Measurements from ENCODE around the gene GPR141. TPM values are rescaled to one million over a fixed set of nuclear protein-coding genes. Genes with fewer than 3 reads are reported as not detected.

The GPR141 gene
- polyA plus RNA-seq, 1 of the 3 experiments (the other 2 are of a cell fraction): not detected

GRCh38 chr7:37671876-37672275 lies 11.7 kb upstream of the GPR141 start:
- Histone ChIP-seq H3K9me3 (peaks cover 7% of the 10 kb centered on the region; the same call in 1 of the 2 replicates), H3K4me3 (ENCODE audit: low read depth in 2 of 2, low read length in 1 of 2) (no peak overlapping the region), H3F3A (replicated peaks; ENCODE audit: insufficient read depth) (no peaks in the 10 kb centered on the region), H3K79me2 (ENCODE audit: insufficient read depth) (no peaks in the 10 kb centered on the region), H3K36me3 (replicated peaks in 1 of 2; ENCODE audit: control insufficient read depth in 1 of 2, insufficient read depth in 2 of 2, low read length in 1 of 2) (no peaks in the 10 kb centered on the region), H4K20me1 (ENCODE audit: insufficient read depth) (no peaks in the 10 kb centered on the region), H3K27ac (ENCODE audit: low read depth in 2 of 2, low read length in 1 of 2) (no peak overlapping the region), H2AFZ (ENCODE audit: low read depth) (no peak overlapping the region), H3K27me3 (ENCODE audit: insufficient read depth) (no peaks in the 10 kb centered on the region), H3K9ac (no peak overlapping the region), H3K4me1 (ENCODE audit: control insufficient read depth in 1 of 2, insufficient read depth in 2 of 2, low read depth in 1 of 2, low read length in 1 of 2) (no peaks in the 10 kb centered on the region), H3K9me2 (no peaks in the 10 kb centered on the region), H3K4me2 (no peak overlapping the region)
- TF ChIP-seq FOXM1 (IDR thresholded peaks at IDR 0.05; ENCODE audit: low read depth): no peak
- no peak for TF ChIP-seq NRF1 (IDR thresholded peaks at IDR 0.05; ENCODE audit: low read depth, low read length)
- no peak for TF ChIP-seq MEF2A (IDR thresholded peaks at IDR 0.05; ENCODE audit: borderline replicate concordance, low read depth)
- no peak for TF ChIP-seq SIN3A (IDR thresholded peaks at IDR 0.05; ENCODE audit: borderline replicate concordance, low read depth, low read length)
- no peak for TF ChIP-seq RFX5 (IDR thresholded peaks at IDR 0.05; ENCODE audit: low read length)
- no peak for TF ChIP-seq USF2 (IDR thresholded peaks at IDR 0.05; ENCODE audit: borderline replicate concordance, low read depth, low read length)
- TF ChIP-seq CTCF (IDR thresholded peaks at IDR 0.05): no peak
- no peak for TF ChIP-seq IRF3 (IDR thresholded peaks at IDR 0.05; ENCODE audit: low read depth, low read length)
- TF ChIP-seq TCF12 (IDR thresholded peaks at IDR 0.05): no peak
- no peak for TF ChIP-seq ZBTB33 (IDR thresholded peaks at IDR 0.05; ENCODE audit: borderline replicate concordance, low read depth)
- TF ChIP-seq REST (IDR thresholded peaks at IDR 0.05; ENCODE audit: low read depth, low read length): no peak
- no peak for TF ChIP-seq PBX3 (IDR thresholded peaks at IDR 0.05)
- TF ChIP-seq ELF1 (IDR thresholded peaks at IDR 0.05): no peak
- TF ChIP-seq SMC3 (IDR thresholded peaks at IDR 0.05; ENCODE audit: low read depth, low read length): no peak
- no peak for TF ChIP-seq FOXJ3 (CRISPR knock-in tag; IDR thresholded peaks at IDR 0.05)
- TF ChIP-seq JUND (IDR thresholded peaks at IDR 0.05): no peak
- no peak for DNase-seq
- ChIA-PET CTCF (interaction anchor here (1.0 kb wide), 1 partner anchor 161 kb away, joined by 3 read pairs; no protein-coding TSS in a partner anchor), POLR2A (no interaction called here)
- WGBS (ENCODE audit: low lambda C conversion rate): 17% methylated on average over 3 of the region's 3 CpGs
